ENCODE data around the gene LBH. TPM values are rescaled to one million over a fixed set of nuclear protein-coding genes. Genes with fewer than 3 reads are reported as not detected.
A peak's percentile ranks its signal among the peaks of the same experiment; 100 is the strongest.

The LBH gene
- total RNA-seq: 100 to 1,000 TPM; 127 to 130 TPM

DNA sequence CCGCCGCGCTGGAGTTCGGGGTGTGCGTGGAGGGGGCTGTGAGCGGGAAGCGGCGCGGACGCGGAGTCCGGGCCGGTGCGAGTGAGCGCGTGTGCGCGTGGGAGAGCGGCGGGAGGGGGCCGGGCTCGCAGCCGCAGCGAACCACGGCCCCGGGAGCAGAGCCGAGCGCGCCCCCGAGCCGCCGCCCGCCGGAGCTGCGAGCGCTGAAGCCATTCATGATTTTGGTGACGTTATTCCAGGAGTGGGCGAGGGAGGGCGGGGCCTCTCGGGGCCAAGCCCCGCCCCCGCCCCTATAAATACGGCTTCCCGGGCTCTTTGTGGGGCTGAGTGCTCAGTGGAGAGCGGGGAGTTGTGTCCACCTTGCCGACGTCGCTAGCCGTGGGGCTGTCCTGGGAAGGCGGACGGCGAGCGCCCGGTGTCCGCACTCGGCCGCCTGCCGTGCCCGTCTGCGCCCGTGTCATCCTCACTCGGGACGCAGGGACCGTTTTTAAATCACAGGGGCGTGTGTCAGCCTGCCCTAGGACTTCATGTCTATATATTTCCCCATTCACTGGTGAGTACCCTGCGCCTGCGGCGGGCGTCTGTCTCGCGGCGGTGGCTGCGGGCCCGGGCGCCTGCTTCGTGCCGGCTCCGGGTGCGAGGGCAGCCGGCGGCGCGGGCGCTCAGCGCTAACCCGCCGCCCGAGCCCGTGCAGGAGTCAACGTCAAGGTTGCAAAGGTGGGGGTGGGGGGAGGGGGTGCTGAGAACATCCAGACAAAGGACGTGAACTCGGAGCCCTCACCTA is at the start of gene LBH:
LBH (plus strand) TSS at position 323 of the 784 bp plus-strand sequence; CDS start at position 528, 205 bp downstream.
- CTCF ChIA-PET: interaction anchor here (0.8 to 14.1 kb wide), 7 partner anchors 9 to 480 kb away, joined by 3 to 216 read pairs (median 14); no protein-coding TSS in a partner anchor
- peak within 1 kb of the TSS; percentile 78 for H3K4me3 Mint-ChIP-seq
- TF ChIP-seq, protein P1, sequence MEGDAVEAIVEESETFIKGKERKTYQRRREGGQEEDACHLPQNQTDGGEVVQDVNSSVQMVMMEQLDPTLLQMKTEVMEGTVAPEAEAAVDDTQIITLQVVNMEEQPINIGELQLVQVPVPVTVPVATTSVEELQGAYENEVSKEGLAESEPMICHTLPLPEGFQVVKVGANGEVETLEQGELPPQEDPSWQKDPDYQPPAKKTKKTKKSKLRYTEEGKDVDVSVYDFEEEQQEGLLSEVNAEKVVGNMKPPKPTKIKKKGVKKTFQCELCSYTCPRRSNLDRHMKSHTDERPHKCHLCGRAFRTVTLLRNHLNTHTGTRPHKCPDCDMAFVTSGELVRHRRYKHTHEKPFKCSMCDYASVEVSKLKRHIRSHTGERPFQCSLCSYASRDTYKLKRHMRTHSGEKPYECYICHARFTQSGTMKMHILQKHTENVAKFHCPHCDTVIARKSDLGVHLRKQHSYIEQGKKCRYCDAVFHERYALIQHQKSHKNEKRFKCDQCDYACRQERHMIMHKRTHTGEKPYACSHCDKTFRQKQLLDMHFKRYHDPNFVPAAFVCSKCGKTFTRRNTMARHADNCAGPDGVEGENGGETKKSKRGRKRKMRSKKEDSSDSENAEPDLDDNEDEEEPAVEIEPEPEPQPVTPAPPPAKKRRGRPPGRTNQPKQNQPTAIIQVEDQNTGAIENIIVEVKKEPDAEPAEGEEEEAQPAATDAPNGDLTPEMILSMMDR (IDR thresholded peaks at IDR 0.05): no peak
- peaks cover 63% of the 10 kb centered on the region for H3K4me1 Mint-ChIP-seq (ENCODE audit: low read depth)
- peak; percentile 93 for DNase-seq
- intact Hi-C loops (cut with micrococcal nuclease): loop anchor here (5.0 kb wide), 1 partner anchor 36 kb away; no protein-coding TSS in a partner anchor
- peak within 1 kb of the TSS; percentile 97 for H3K27ac Mint-ChIP-seq
- H3K36me3 Mint-ChIP-seq (ENCODE audit: low read depth): peaks cover 37% of the 10 kb centered on the region
- H3K9me3 Mint-ChIP-seq: no peaks in the 10 kb centered on the region
- POLR2A ChIA-PET: interaction anchor here (0.6 to 19.3 kb wide), 14 partner anchors 9 to 379 kb away, joined by 3 to 440 read pairs (median 4); partner anchors contain the start of genes LCLAT1 and YPEL5
- peak; percentile 44 for ATAC-seq
- no peaks in the 10 kb centered on the region for H3K27me3 Mint-ChIP-seq

- peaks cover 3% of the 10 kb centered on the region for H3K4me1 Mint-ChIP-seq (ENCODE audit: low read depth)
- no peak for DNase-seq
Measured at GRCh38 chr2:30184035-30184434, 47.3 kb upstream of the LBH start.

GRCh38 chr2:30185178-30185577 is 46.2 kb upstream of the LBH start:
- no peaks in the 10 kb centered on the region for H3K9me3 Mint-ChIP-seq
- ATAC-seq: no peak
- ChIA-PET CTCF (interaction anchor here (0.7 to 1.0 kb wide), 2 partner anchors 20 to 23 kb away, joined by 4 read pairs; no protein-coding TSS in a partner anchor), POLR2A (interaction anchor here (1.2 kb wide), 1 partner anchor 19 kb away, joined by 3 read pairs; no protein-coding TSS in a partner anchor)
- TF ChIP-seq, protein P1 (IDR thresholded peaks at IDR 0.05): no peak
- H3K27ac Mint-ChIP-seq: no peak overlapping the region
- peaks cover 3% of the 10 kb centered on the region for H3K4me1 Mint-ChIP-seq (ENCODE audit: low read depth)
- no peaks in the 10 kb centered on the region for H3K27me3 Mint-ChIP-seq
- intact Hi-C loops (cut with micrococcal nuclease): no loop called here
- no peak for DNase-seq
- no peak overlapping the region for H3K4me3 Mint-ChIP-seq
- H3K36me3 Mint-ChIP-seq (ENCODE audit: low read depth): no peaks in the 10 kb centered on the region

More at GRCh38 chr2:30184035-30184434, 47.3 kb upstream of the LBH start:
- no peak overlapping the region for H3K4me3 Mint-ChIP-seq
- H3K36me3 Mint-ChIP-seq (ENCODE audit: low read depth): no peaks in the 10 kb centered on the region
- no peak for ATAC-seq
- TF ChIP-seq, protein P1 (IDR thresholded peaks at IDR 0.05): no peak
- H3K27ac Mint-ChIP-seq: no peak overlapping the region
- ChIA-PET CTCF (interaction anchor here (1.3 kb wide), 1 partner anchor 527 kb away, joined by 9 read pairs; no protein-coding TSS in a partner anchor), POLR2A (interaction anchor here (1.1 kb wide), 1 partner anchor 19 kb away, joined by 4 read pairs; no protein-coding TSS in a partner anchor)
- no peaks in the 10 kb centered on the region for H3K9me3 Mint-ChIP-seq
- no peaks in the 10 kb centered on the region for H3K27me3 Mint-ChIP-seq
- intact Hi-C loops (cut with micrococcal nuclease): no loop called here

DNA sequence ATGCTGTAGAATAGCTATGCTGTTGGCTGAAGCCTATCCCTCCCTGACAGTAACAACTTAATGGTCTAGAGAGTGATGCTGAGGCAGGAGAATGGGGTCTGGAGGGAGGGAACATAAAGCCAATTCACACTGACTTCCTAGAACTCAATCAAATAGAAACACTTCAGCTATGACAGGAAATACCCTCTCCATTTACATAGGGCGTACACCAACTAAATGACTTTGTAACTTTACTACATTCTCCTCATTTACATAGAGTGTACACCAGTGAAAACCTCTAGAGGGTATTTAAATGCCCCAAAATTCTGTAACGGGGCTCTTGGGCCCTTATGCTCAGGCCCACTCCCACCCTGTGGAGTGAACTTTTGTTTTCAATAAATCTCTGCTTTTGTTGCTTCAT is 43.0 kb upstream of the LBH start:
- TF ChIP-seq, protein P1 (IDR thresholded peaks at IDR 0.05): no peak
- POLR2A ChIA-PET: interaction anchor here (1.1 kb wide), 1 partner anchor 504 kb away, joined by 3 read pairs; no protein-coding TSS in a partner anchor
- Mint-ChIP-seq H3K27ac (no peak overlapping the region), H3K27me3 (no peaks in the 10 kb centered on the region), H3K36me3 (ENCODE audit: low read depth) (no peaks in the 10 kb centered on the region), H3K9me3 (peaks cover 1% of the 10 kb centered on the region), H3K4me3 (no peak overlapping the region), H3K4me1 (ENCODE audit: low read depth) (peaks cover 3% of the 10 kb centered on the region)
- intact Hi-C loops (cut with micrococcal nuclease): no loop called here
- DNase-seq (no peak), ATAC-seq (peak; percentile 10)
- CTCF ChIA-PET: interaction anchor here (1.7 to 3.8 kb wide), 4 partner anchors 21 to 523 kb away, joined by 5 to 15 read pairs (median 9); no protein-coding TSS in a partner anchor
